DOHH2 (cell line): ENCODE data around the gene FREM1.

ENCODE experiments used
- H3F3A ChIP-seq: fragments of 200-600 bp; sonication (generic), shearing (Covaris generic); 2 replicates; pipeline ENCODE4 v1.6.0; 2016; ENCODE audit warnings: antibody characterized with exemption, mild to moderate bottlenecking; ENCODE audit not compliant: control insufficient read depth, insufficient read depth
- H3K27ac ChIP-seq: fragments of 200-600 bp; sonication (generic); 2 replicates; pipeline ENCODE4 v1.5.1; 2014; ENCODE audit warnings: low read depth, mild to moderate bottlenecking, low read length, moderate library complexity
- H3K27me3 ChIP-seq: fragments of 200-600 bp; sonication (generic); 2 replicates; pipeline ENCODE4 v1.6.1; 2014; ENCODE audit warnings: mild to moderate bottlenecking, low read length, mixed read lengths; ENCODE audit not compliant: control insufficient read depth
- H3K36me3 ChIP-seq: fragments of 200-600 bp; sonication (generic); 2 replicates; pipeline ENCODE4 v1.6.1; 2014; ENCODE audit warnings: mild to moderate bottlenecking, low read length, moderate library complexity, mixed read lengths; ENCODE audit not compliant: control insufficient read depth
- H3K4me1 ChIP-seq: fragments of 200-600 bp; sonication (generic); 2 replicates; pipeline ENCODE4 v1.6.1; 2014; ENCODE audit warnings: mild to moderate bottlenecking, low read length, mixed read lengths; ENCODE audit not compliant: control insufficient read depth
- H3K4me2 ChIP-seq: fragments of 200-600 bp; sonication (generic); 2 replicates; pipeline ENCODE4 v1.6.0; 2014; ENCODE audit warnings: mild to moderate bottlenecking, low read length, moderate library complexity
- H3K4me3 ChIP-seq: fragments of 200-600 bp; sonication (generic); 2 replicates; pipeline ENCODE4 v1.5.1; 2014; ENCODE audit warnings: mild to moderate bottlenecking, low read length, mixed read lengths
- H3K79me2 ChIP-seq: fragments of 200-600 bp; sonication (generic); 2 replicates; pipeline ENCODE4 v1.6.1; 2014; ENCODE audit warnings: mild to moderate bottlenecking, low read length, mixed read lengths; ENCODE audit not compliant: control insufficient read depth
- H3K9me2 ChIP-seq: fragments of 200-600 bp; sonication (generic); replicated peaks from 2 replicates; pipeline ENCODE4 v1.6.1; 2014; ENCODE audit warnings: mild to moderate bottlenecking, low read length, mixed read lengths; ENCODE audit not compliant: control insufficient read depth
- H3K9me3 ChIP-seq: fragments of 200-600 bp; sonication (generic); 2 replicates; pipeline ENCODE4 v1.6.1; 2014; ENCODE audit warnings: antibody characterized with exemption, low read length, mixed read lengths; ENCODE audit not compliant: control insufficient read depth, insufficient read depth
- H4K20me1 ChIP-seq: fragments of 200-600 bp; sonication (generic); 2 replicates; pipeline ENCODE4 v1.6.0; 2014; ENCODE audit warnings: low read depth, mild to moderate bottlenecking, antibody characterized with exemption, low read length, moderate library complexity; ENCODE audit not compliant: control insufficient read depth, insufficient read depth
- EZH2phosphoT487 ChIP-seq: fragments of 200-600 bp; sonication (generic); IDR thresholded peaks from 2 replicates; pipeline ENCODE4 v1.6.1; 2017; ENCODE audit warnings: borderline replicate concordance, mild to moderate bottlenecking, antibody characterized with exemption, low read length, moderate library complexity, mixed read lengths
- TF ChIP-seq, protein P1 (sequence below): fragments of 200-600 bp; sonication (generic); IDR thresholded peaks from one replicate; pipeline ENCODE4 v1.5.1; 2014; ENCODE audit warnings: antibody characterized with exemption, mild to moderate bottlenecking, low read depth, low read length; ENCODE audit not compliant: poor library complexity, severe bottlenecking

FREM1 gene

DNA sequence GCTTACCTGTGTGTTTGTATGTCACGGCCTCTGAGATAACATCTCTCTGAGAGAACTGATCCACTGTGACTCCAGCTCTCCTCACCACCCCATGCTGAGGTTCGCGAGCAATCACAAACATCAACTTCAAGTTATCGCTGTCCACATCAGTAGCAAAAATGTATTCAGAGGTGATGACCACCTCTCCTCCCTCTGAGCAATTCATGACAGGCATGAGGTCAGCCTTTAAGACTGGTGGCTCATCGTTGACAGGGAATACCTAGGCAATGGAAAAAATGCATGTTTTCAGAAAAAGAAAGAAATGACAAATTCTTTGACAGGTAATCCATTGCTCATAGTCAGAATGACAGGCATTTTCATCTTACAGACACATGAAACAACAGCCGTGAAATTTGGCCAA, 97.4 kb downstream of the FREM1 start:
- Histone ChIP-seq H3K4me3 (no peak overlapping the region), H3K27me3 (peaks cover 3% of the 10 kb centered on the region; the same call in 1 of the 2 replicates), H3K4me1 (no peaks in the 10 kb centered on the region), H3K36me3 (no peaks in the 10 kb centered on the region), H3K9me3 (no peaks in the 10 kb centered on the region), H4K20me1 (no peaks in the 10 kb centered on the region), H3K27ac (no peak overlapping the region), H3F3A (no peaks in the 10 kb centered on the region), H3K9me2 (no peaks in the 10 kb centered on the region), H3K79me2 (no peaks in the 10 kb centered on the region), H3K4me2 (no peak overlapping the region)
- TF ChIP-seq, protein P1, sequence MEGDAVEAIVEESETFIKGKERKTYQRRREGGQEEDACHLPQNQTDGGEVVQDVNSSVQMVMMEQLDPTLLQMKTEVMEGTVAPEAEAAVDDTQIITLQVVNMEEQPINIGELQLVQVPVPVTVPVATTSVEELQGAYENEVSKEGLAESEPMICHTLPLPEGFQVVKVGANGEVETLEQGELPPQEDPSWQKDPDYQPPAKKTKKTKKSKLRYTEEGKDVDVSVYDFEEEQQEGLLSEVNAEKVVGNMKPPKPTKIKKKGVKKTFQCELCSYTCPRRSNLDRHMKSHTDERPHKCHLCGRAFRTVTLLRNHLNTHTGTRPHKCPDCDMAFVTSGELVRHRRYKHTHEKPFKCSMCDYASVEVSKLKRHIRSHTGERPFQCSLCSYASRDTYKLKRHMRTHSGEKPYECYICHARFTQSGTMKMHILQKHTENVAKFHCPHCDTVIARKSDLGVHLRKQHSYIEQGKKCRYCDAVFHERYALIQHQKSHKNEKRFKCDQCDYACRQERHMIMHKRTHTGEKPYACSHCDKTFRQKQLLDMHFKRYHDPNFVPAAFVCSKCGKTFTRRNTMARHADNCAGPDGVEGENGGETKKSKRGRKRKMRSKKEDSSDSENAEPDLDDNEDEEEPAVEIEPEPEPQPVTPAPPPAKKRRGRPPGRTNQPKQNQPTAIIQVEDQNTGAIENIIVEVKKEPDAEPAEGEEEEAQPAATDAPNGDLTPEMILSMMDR: no peak
- TF ChIP-seq EZH2phosphoT487: no peak

DNA sequence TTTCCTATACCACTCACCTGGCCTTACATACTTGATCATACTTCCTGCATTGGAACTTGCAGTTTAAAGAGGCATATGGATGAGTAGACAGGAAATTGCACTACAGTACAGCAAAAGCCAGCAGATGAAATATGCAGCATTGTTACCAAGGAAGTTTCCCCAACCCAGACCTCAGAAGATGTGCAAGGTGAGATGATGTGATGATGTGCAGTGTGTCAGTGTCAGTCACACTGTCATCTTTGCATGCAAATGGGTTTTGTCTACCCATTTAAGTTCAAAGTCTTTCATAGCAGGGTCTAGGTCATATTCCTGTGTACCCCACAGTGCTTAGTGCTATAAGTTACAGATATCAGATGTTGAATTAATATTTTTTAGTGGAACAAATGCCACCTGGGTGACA, 98.4 kb downstream of the FREM1 start:
- TF ChIP-seq, protein P1: no peak
- TF ChIP-seq EZH2phosphoT487: no peak
- Histone ChIP-seq H4K20me1 (no peaks in the 10 kb centered on the region), H3K36me3 (no peaks in the 10 kb centered on the region), H3K4me3 (no peak overlapping the region), H3K79me2 (no peaks in the 10 kb centered on the region), H3K9me2 (no peaks in the 10 kb centered on the region), H3K27me3 (peaks cover 3% of the 10 kb centered on the region; the same call in 1 of the 2 replicates), H3K27ac (no peak overlapping the region), H3K4me1 (no peaks in the 10 kb centered on the region), H3F3A (no peaks in the 10 kb centered on the region), H3K4me2 (no peak overlapping the region), H3K9me3 (no peaks in the 10 kb centered on the region)

DNA sequence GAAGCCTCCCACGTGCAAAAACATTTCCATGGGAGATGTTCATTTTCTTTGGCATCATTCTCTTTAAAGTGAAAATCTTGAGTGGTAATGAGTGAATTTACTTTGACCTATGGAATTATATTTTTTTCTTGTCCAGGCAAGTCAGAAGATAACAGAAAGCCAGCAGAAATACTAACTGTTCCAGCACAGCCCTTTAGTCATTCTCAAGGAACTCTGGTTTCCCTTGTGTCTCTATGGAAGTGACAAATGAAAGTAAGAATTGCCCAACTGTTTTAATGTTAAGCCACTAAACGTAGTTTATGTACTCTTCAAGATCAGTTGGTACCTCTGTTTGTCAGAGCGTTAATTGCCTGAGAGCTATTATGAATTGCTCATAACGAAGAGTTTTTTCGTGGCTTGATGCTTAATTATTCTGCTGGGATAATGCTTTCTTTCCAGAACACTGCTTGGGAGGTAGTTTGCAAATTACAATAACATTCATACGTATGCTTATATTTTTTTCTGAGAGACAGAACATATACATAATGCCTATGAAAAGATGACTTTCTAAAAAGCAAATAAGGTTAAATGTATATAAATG, 103.2 kb downstream of the FREM1 start:
- Histone ChIP-seq H3F3A (no peaks in the 10 kb centered on the region), H3K4me2 (no peak overlapping the region), H3K4me1 (no peaks in the 10 kb centered on the region), H3K27ac (no peak overlapping the region), H3K79me2 (no peaks in the 10 kb centered on the region), H3K36me3 (no peaks in the 10 kb centered on the region), H3K9me2 (no peaks in the 10 kb centered on the region), H3K4me3 (no peak overlapping the region), H4K20me1 (no peaks in the 10 kb centered on the region), H3K9me3 (no peaks in the 10 kb centered on the region), H3K27me3 (no peaks in the 10 kb centered on the region)
- TF ChIP-seq, protein P1: no peak
- no peak for TF ChIP-seq EZH2phosphoT487
